ENCODE results near the gene BSG. TPM values are rescaled to one million over a fixed set of nuclear protein-coding genes. Genes with fewer than 3 reads are reported as not detected.

Gene BSG
- total and polyA plus RNA-seq, 9 of the 15 experiments (the other 6 are each of a cell fraction or from before 2014, with no cell fraction given), result 4.6 to 495 (median 187) TPM

DNA sequence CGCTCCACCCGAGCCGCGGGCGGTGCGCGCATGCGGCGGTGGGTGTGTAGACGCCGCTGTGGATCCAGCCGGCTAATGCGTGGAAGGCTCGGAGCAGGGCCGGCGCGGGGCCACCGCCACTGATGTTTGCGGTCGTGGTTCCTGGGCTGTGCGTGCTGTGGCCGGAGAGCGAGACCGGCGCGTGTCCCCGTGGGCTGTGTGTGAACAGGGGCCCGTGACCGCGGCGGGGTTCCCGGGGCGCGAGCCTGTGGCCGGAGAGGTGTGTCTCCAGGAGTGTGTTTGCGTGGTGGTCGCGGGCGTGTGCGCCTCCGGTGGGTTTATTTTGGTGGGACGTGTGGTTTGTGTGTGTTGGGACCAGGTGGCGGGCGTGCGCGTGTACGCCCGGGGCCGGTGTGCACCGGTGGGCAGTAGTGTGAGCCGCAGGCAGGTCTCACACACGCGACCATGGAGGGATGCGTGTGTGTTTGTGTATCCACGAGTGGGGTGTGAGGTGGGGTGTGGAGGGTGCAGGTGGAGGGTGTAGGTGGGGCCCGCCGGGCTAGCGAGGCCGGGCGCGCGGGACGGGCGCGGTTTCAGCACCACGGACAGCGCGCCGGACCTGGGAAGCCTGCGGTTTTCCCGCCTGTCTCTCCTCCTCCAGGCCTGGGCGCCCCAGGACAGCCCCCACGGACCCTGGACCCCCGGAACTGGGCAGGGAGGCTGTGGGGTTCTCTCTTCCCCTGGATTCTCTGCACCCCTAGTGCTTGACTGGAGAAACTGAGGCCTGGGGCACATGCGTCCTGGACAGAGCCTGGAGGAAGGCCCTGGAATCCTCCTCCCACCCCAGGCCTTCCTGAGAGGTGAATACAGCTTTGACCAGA lies 18.9 kb downstream of the BSG start (continued):
- TF ChIP-seq, protein P1, sequence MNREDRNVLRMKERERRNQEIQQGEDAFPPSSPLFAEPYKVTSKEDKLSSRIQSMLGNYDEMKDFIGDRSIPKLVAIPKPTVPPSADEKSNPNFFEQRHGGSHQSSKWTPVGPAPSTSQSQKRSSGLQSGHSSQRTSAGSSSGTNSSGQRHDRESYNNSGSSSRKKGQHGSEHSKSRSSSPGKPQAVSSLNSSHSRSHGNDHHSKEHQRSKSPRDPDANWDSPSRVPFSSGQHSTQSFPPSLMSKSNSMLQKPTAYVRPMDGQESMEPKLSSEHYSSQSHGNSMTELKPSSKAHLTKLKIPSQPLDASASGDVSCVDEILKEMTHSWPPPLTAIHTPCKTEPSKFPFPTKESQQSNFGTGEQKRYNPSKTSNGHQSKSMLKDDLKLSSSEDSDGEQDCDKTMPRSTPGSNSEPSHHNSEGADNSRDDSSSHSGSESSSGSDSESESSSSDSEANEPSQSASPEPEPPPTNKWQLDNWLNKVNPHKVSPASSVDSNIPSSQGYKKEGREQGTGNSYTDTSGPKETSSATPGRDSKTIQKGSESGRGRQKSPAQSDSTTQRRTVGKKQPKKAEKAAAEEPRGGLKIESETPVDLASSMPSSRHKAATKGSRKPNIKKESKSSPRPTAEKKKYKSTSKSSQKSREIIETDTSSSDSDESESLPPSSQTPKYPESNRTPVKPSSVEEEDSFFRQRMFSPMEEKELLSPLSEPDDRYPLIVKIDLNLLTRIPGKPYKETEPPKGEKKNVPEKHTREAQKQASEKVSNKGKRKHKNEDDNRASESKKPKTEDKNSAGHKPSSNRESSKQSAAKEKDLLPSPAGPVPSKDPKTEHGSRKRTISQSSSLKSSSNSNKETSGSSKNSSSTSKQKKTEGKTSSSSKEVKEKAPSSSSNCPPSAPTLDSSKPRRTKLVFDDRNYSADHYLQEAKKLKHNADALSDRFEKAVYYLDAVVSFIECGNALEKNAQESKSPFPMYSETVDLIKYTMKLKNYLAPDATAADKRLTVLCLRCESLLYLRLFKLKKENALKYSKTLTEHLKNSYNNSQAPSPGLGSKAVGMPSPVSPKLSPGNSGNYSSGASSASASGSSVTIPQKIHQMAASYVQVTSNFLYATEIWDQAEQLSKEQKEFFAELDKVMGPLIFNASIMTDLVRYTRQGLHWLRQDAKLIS (CRISPR knock-in tag; IDR thresholded peaks at IDR 0.05), result peak; percentile 73; the same call in 1 of the 2 replicates
- no peak for TF ChIP-seq RAD51 (IDR thresholded peaks at IDR 0.05; ENCODE audit: borderline replicate concordance, low read depth)

DNA sequence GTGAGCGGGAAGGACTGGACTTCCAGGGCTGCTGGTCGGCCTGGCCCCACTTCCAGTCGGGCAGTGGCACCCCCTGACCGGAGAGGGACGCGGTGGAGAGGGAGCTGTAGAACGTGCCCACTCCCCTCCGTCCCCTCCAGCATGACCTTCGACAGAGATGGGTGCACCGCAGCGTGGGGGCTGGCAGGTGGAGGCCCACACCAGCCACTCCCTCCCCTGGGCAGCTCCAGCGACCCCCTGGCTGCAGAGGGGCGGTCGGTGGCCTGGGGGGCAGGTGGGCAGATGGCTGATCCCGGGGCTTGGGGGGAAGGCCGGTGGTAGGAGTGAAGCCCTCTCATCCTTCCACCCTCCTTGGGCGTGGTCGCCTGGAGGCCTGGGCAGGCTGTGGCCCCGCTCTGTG lies 19.7 kb downstream of the BSG start:
- ATAC-seq, result no peak
- CTCF ChIA-PET (ENCODE audit: low intra/inter-chr PET ratio), result no interaction called here
- intact Hi-C loops (cut with micrococcal nuclease), result no loop called here
- Histone ChIP-seq H2AFZ (ENCODE audit: low read depth, low read length) (no peak overlapping the region), H3K4me2 (ENCODE audit: insufficient read depth, low read length) (no peak overlapping the region), H3K9me3 (replicated peaks; ENCODE audit: control insufficient read depth, insufficient read depth, low read depth, low read length) (no peaks in the 10 kb centered on the region), H3K9me1 (ENCODE audit: control insufficient read depth, insufficient read depth, low read length) (no peaks in the 10 kb centered on the region), H3K27ac (ENCODE audit: extremely low read depth, low read depth, low read length) (no peak overlapping the region), H3K79me2 (ENCODE audit: control insufficient read depth, insufficient read depth, low read length) (no peaks in the 10 kb centered on the region), H3K4me1 (replicated peaks in 1 of 2; ENCODE audit: control insufficient read depth in 2 of 2, insufficient read depth in 2 of 2, low read length in 2 of 2) (peaks cover 5 to 81% of the 10 kb centered on the region in 2 experiments; a peak in 3 of 5 replicates), H4K20me1 (replicated peaks; ENCODE audit: control insufficient read depth, insufficient read depth, low read length) (peaks cover 20% of the 10 kb centered on the region; the same call in 1 of the 2 replicates), H3K4me3 (no peak overlapping the region), H3K36me3 (ENCODE audit: control insufficient read depth, insufficient read depth, low read length) (no peaks in the 10 kb centered on the region), H3K27me3 (ENCODE audit: control insufficient read depth in 2 of 2, insufficient read depth in 2 of 2, low read length in 2 of 2) (peaks cover 12 to 34% of the 10 kb centered on the region in 2 experiments; a peak in 4 of 5 replicates), H3K9ac (ENCODE audit: insufficient read depth in 1 of 2, low read depth in 2 of 2, low read length in 2 of 2) (no peak overlapping the region)
- FAIRE-seq, result no peak
- no TSS peak for BruUV-seq (replicated peaks)
- DNase-seq (ENCODE audit: extremely low read depth in 1 of 4, low spot score in 3 of 4), result no peak
- WGBS (ENCODE audit: insufficient coverage, low coverage, missing lambda C conversion rate), result 45% methylated on average over 9 of the region's 19 CpGs
- POLR2A ChIA-PET, result no interaction called here
- TF ChIP-seq ZNF444 (CRISPR knock-in tag; IDR thresholded peaks at IDR 0.05) (no peak), ELF2 (CRISPR knock-in tag; IDR thresholded peaks at IDR 0.05) (no peak), PTRF (tag; IDR thresholded peaks at IDR 0.05) (no peak), SP1 (CRISPR knock-in tag; IDR thresholded peaks at IDR 0.05) (no peak), MTA3 (IDR thresholded peaks at IDR 0.05; ENCODE audit: borderline replicate concordance) (no peak), RHOXF2B (CRISPR knock-in tag; conservative IDR thresholded peaks at IDR 0.05) (no peak), ELF1 (tag; IDR thresholded peaks at IDR 0.05) (no peak), ZNF165 (CRISPR knock-in tag; IDR thresholded peaks at IDR 0.05; ENCODE audit: borderline replicate concordance) (no peak)
- TF ChIP-seq, protein P2, sequence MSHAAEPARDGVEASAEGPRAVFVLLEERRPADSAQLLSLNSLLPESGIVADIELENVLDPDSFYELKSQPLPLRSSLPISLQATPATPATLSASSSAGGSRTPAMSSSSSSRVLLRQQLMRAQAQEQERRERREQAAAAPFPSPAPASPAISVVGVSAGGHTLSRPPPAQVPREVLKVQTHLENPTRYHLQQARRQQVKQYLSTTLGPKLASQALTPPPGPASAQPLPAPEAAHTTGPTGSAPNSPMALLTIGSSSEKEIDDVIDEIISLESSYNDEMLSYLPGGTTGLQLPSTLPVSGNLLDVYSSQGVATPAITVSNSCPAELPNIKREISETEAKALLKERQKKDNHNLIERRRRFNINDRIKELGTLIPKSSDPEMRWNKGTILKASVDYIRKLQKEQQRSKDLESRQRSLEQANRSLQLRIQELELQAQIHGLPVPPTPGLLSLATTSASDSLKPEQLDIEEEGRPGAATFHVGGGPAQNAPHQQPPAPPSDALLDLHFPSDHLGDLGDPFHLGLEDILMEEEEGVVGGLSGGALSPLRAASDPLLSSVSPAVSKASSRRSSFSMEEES (CRISPR knock-in tag; IDR thresholded peaks at IDR 0.05), result no peak
- TF ChIP-seq, protein P3, sequence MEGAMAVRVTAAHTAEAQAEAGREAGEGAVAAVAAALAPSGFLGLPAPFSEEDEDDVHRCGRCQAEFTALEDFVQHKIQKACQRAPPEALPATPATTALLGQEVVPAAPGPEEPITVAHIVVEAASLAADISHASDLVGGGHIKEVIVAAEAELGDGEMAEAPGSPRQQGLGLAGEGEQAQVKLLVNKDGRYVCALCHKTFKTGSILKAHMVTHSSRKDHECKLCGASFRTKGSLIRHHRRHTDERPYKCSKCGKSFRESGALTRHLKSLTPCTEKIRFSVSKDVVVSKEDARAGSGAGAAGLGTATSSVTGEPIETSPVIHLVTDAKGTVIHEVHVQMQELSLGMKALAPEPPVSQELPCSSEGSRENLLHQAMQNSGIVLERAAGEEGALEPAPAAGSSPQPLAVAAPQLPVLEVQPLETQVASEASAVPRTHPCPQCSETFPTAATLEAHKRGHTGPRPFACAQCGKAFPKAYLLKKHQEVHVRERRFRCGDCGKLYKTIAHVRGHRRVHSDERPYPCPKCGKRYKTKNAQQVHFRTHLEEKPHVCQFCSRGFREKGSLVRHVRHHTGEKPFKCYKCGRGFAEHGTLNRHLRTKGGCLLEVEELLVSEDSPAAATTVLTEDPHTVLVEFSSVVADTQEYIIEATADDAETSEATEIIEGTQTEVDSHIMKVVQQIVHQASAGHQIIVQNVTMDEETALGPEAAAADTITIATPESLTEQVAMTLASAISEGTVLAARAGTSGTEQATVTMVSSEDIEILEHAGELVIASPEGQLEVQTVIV (CRISPR knock-in tag; IDR thresholded peaks at IDR 0.05; ENCODE audit: borderline replicate concordance), result no peak
- in situ Hi-C loops (cut with MboI), result no loop called here
